NCI-H524 treated with DMSO at 0.1 percent for 48 hours (cell line): ENCODE measurements around the gene TTYH3.
"Not testable (repeated sequence)": the region's sequence is repeated elsewhere in the genome, so short reads cannot be mapped to it uniquely, and the experiment has no call there.

Experiments
- DNase-seq: peaks from one replicate; lab custom pipeline; 2025; lab: John Stamatoyannopoulos, UW

The TTYH3 gene

GRCh38 chr7:2666155-2666554 is 34.4 kb downstream of the TTYH3 start:
- DNase-seq: no peak

DNA sequence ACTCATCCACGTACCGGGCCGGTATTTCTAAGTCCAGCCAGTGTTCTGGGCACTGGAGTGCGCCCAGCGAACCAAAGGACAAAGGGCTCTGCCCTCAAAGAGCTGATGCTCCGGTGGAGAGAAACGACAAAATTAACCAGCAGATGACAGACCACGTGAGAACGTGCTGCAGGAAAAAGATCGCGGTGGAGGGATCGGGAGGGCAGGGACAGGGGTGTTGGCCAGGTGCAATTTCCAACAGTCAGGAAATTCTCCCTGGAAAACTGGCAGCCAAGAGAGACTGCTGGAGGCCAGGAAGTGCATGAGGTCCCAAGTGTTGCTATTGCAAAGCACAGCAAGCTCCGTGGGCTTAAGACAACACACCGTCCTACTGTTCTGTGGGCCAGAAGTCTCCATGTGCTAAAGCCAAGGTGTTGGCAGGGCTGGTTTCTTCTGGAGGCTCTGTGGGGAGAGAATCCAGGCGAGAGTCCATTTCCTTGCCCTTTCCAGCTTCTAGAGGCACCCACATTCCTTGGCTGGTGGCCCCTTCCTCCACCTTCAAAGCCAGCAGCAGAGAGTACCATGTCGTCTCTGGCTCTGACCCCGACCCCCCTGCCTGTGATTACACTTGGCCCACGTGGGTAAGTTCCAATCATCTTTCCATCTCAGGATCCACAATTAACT is 34.9 kb downstream of the TTYH3 start:
- no peak for DNase-seq

DNA sequence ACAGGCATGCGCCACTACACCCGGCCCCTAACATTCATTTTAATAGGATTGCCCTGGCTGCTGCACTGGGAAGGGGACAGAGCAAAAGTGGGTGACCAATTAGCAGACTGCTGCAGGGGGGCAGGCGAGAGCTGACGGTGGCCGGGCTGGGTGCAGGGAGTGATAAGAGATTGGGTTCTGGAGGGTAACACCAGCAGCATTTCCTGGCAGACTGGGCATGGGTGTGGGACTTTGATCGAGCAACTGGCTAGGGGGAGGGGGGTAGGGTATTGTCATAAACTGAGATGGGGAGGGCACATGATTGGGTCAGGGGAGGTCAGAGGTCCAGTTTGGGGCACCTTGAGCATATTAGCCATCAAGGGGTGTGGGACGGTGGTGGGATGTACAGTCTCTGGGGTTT is 36.1 kb downstream of the TTYH3 start:
- DNase-seq: no peak

GRCh38 chr7:2668401-2668800 is 36.6 kb downstream of the TTYH3 start:
- DNase-seq: no peak

GRCh38 chr7:2670171-2670570 is 38.4 kb downstream of the TTYH3 start:
- DNase-seq: no peak

GRCh38 chr7:2670720-2671391 is 39.1 kb downstream of the TTYH3 start:
- DNase-seq: no peak

GRCh38 chr7:2673214-2673613 is 41.4 kb downstream of the TTYH3 start:
- DNase-seq: not testable (repeated sequence)

- DNase-seq: no peak
These were observed 42.1 kb downstream of the TTYH3 start for GRCh38 chr7:2673934-2674333.

GRCh38 chr7:2675256-2675764 is 43.5 kb downstream of the TTYH3 start:
- no peak for DNase-seq

GRCh38 chr7:2676576-2676975 is 44.8 kb downstream of the TTYH3 start:
- not testable (repeated sequence) for DNase-seq

- DNase-seq: not testable (repeated sequence)
These were observed 46.7 kb downstream of the TTYH3 start for GRCh38 chr7:2678454-2678853.

GRCh38 chr7:2679135-2680127 is 47.6 kb downstream of the TTYH3 start:
- not testable (repeated sequence) for DNase-seq

GRCh38 chr7:2680256-2680655 is 48.5 kb downstream of the TTYH3 start:
- DNase-seq: no peak

DNA sequence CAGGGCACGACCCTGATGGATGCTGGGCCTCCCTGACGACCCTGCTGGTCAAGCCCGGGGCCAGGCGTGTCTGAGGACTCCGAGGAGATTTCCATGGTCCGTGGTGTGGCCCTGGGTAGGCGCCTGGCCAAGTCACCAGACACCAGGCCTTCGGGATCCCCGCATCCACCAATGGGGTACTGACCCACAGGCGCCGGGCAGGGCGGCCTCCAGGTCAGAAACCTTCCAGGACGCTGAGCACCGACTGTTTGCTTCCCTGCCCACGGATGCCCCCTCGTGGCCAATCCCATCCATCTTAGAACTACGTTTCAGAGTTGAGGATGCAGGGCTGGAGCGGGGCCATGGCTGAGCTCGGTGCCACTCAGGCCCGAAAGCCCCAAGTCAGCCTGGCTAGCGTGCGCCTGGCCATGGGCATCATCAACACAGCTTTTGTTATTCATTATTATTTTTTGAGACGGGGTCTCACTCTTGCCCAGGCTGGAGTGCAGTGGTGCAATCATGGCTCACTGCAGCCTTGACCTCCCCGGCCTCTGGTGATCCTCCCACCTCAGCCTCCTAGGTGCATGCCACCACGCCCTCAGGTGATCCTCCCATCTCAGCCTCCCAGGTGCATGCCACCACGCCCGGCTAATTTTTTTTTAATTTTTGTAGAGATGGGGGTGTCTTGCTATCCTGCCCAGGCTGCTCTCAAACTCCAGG is 49.2 kb downstream of the TTYH3 start:
- DNase-seq: no peak

- DNase-seq: no peak
These were observed 50.4 kb downstream of the TTYH3 start for GRCh38 chr7:2681929-2682799.

DNA sequence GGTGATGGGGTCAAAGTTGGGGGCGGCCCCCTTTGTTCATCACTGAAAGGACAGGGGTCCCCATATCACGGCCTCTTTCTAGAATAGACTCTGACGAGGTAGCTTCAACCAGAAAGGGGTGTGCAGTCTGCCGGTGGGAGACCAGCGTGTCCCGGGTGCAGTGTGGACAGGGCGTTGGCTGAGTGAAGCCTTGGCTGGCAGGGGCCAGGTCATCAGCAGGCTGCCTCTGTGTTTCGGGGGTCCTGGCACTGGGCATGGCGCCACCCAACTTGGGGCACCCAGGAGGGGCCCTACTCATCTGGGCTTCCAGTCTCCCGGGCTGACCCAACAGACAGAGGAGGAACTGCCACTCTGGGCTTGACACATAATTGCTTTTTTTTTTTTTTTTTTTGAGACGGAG is 52.7 kb downstream of the TTYH3 start:
- no peak for DNase-seq

DNA sequence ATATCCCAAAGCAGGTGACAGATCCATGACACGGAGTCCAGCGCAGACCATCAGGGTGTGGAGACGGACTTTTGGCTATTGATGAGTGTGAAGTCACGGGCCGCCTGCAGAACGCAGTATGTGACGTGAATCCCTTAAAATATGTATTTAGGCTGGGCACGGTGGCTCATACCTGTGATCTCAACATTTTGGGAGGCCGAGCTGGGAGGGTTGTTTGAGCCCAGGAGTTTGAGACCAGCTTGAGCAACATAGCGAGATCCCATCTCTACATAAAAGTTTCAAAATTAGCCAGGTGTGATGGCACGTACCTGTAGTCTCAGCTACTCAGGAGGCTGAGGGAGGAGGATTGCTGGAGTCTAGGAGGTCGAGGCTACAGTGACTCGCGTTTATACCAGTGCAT is 54.3 kb downstream of the TTYH3 start:
- DNase-seq: no peak

DNA sequence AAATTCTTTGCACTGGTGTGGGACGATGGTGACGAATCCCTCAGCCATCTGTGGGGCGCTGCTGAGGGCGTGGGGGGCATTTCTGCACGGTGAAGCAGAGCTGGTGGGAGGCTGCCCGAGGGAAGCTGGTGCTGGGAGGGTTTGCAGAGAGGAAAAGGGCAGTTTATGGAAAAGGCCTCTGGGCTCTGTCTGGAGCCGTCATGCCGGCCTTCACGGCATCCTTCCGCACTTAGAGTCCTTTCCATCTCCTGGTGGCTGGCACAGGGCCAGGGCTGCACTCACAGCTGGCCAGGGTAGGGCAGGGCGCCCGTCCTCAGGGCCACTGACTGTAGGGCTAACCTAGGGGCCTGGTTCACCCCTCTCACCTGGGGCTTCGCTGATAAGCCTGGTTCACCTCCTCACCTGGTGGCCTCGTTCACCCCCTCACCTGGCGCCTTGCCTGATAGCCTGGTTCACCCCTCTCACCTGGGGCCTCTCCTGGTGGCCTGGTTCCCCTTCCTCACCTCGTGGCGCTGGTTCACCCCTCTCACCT is 55.6 kb downstream of the TTYH3 start:
- DNase-seq: no peak

DNA sequence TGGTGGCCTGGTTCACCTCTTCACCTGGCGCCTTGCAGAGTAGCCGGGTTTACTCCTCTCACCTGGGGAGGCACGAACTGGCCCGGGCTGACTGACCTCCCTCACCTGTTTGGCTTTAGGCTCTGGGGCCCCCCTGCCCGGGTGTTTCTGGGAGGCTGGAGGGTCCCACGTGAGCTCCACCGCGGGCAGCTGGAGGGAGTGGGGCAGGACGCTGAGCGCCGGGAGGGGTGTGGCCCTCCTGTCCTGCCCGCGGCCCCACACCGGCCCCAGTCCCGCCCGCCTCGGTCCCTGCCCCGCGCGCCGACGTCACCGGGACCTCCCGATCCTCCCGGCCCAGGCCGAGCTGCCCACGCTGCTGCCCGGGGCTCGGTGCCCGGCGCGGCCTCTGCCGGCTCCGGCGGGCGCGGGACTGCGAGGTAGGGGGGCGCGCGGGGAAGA is 56.1 kb downstream of the TTYH3 start, which contains the start of gene AMZ1:
Gene AMZ1, plus strand, starts transcription at position 322 of the 438 bp plus-strand sequence. CDS start 12,250 bp downstream, outside the sequence.
- DNase-seq: no peak
